Keratinocyte (primary cell): Measurements from ENCODE around the gene NOM1.
"Not testable (repeated sequence)": the region's sequence is repeated elsewhere in the genome, so short reads cannot be mapped to it uniquely, and the experiment has no call there.

ENCODE experiments used
- CTCF ChIP-seq, 3 experiments: IDR thresholded peaks in 1 of 3; conservative IDR thresholded peaks in 1 of 3; optimal IDR thresholded peaks in 1 of 3; 2 replicates in 2 of 3; 3 replicates in 1 of 3; pipeline versions ENCODE3 to v1.5.1; 2011; ENCODE audit warnings: low read length in 3 of 3, mild to moderate bottlenecking in 3 of 3, moderate library complexity in 2 of 3, control low read depth in 1 of 3, inconsistent platforms in 1 of 3; ENCODE audit not compliant: insufficient read depth in 2 of 3; ENCODE audit errors: extremely low read depth in 1 of 3
- EZH2 ChIP-seq: IDR thresholded peaks from one replicate; pipeline ENCODE4 v1.6.1; 2012; ENCODE audit warnings: inconsistent platforms, mild to moderate bottlenecking, low read length, moderate library complexity

GRCh38 chr7:156925821-156926220 lies 23.7 kb upstream of the NOM1 start:
- TF ChIP-seq CTCF (optimal IDR thresholded peaks at IDR 0.05 in 1 of 3, IDR thresholded peaks at IDR 0.05 in 1 of 3, conservative IDR thresholded peaks at IDR 0.05 in 1 of 3; ENCODE audit: extremely low read depth in 1 of 3, insufficient read depth in 2 of 3, low read length in 3 of 3); EZH2: not testable (repeated sequence)
